Middle frontal gyrus (tissue), 1 donor: ENCODE results near the gene NTMT1.

Experiments
- DNase-seq: peaks from one replicate; pipeline ENCODE4 v3.0.0-alpha.2; 2015; ENCODE audit warnings: low spot score; ENCODE audit errors: extremely low spot score

The NTMT1 gene

GRCh38 chr9:129673602-129674001 lies 47.6 kb downstream of the NTMT1 start:
- DNase-seq = no peak

GRCh38 chr9:129674229-129674628 lies 48.3 kb downstream of the NTMT1 start:
- no peak for DNase-seq

GRCh38 chr9:129675620-129676019 lies 49.7 kb downstream of the NTMT1 start:
- DNase-seq = no peak

GRCh38 chr9:129676287-129676686 lies 50.3 kb downstream of the NTMT1 start:
- no peak for DNase-seq

GRCh38 chr9:129676975-129677374 lies 51.0 kb downstream of the NTMT1 start:
- no peak for DNase-seq

GRCh38 chr9:129677456-129677855 lies 51.5 kb downstream of the NTMT1 start:
- no peak for DNase-seq

- no peak for DNase-seq
Measured at GRCh38 chr9:129678844-129679243, 52.9 kb downstream of the NTMT1 start.

GRCh38 chr9:129679537-129679936 lies 53.6 kb downstream of the NTMT1 start:
- no peak for DNase-seq

GRCh38 chr9:129681924-129682323 lies 56.0 kb downstream of the NTMT1 start:
- DNase-seq = no peak

- DNase-seq = no peak
Measured at GRCh38 chr9:129682381-129682780, 56.4 kb downstream of the NTMT1 start.

GRCh38 chr9:129685220-129685932 lies 59.4 kb downstream of the NTMT1 start:
- no peak for DNase-seq
